SK-N-SH treated with all-trans-retinoic acid at 6 μM for 48 hours (cell line): ENCODE data around the gene TOMM20.
"Not testable (repeated sequence)": the region's sequence is repeated elsewhere in the genome, so short reads cannot be mapped to it uniquely, and the experiment has no call there.

Source experiments
- ATAC-seq: fragments of 200-7000 bp; cut with Tn5 transposase; 3 replicates; pipeline ENCODE4 v1.9.1; 2020; ENCODE audit warnings: mild to moderate bottlenecking, moderate library complexity
- BACH2 ChIP-seq: fragments of 250-450 bp; sonication (Bioruptor Pico); IDR thresholded peaks from 2 replicates; pipeline ENCODE4 v1.9.0; 2021; ENCODE audit warnings: mild to moderate bottlenecking, borderline replicate concordance
- CREB5 ChIP-seq: fragments of 250-450 bp; sonication (Bioruptor Pico); IDR thresholded peaks from 2 replicates; pipeline ENCODE4 v1.5.1; 2020; ENCODE audit warnings: low read depth, mild to moderate bottlenecking, moderate library complexity
- CSDC2 ChIP-seq: fragments of 250-450 bp; sonication (Bioruptor Pico); IDR thresholded peaks from 2 replicates; pipeline ENCODE4 v1.5.0; 2020; ENCODE audit warnings: mild to moderate bottlenecking, moderate library complexity
- ESRRG ChIP-seq: fragments of 250-450 bp; sonication (Bioruptor Pico); IDR thresholded peaks from 2 replicates; pipeline ENCODE4 v1.6.1; 2021; ENCODE audit warnings: mild to moderate bottlenecking
- GLIS3 ChIP-seq: fragments of 250-450 bp; sonication (Bioruptor Pico); IDR thresholded peaks from 2 replicates; pipeline ENCODE4 v1.5.0; 2020; ENCODE audit warnings: mild to moderate bottlenecking, moderate library complexity
- ISL1 ChIP-seq: fragments of 250-450 bp; sonication (Bioruptor Pico); IDR thresholded peaks from 2 replicates; pipeline ENCODE4 v2.1.2; 2022; ENCODE audit warnings: mild to moderate bottlenecking, moderate library complexity
- PATZ1 ChIP-seq: fragments of 250-450 bp; sonication (Bioruptor Pico); IDR thresholded peaks from 2 replicates; pipeline ENCODE4 v1.8.0; 2020; ENCODE audit warnings: mild to moderate bottlenecking, moderate library complexity, borderline replicate concordance
- POU6F1 ChIP-seq: fragments of 250-450 bp; sonication (Bioruptor Pico); IDR thresholded peaks from 2 replicates; pipeline ENCODE4 v1.8.0; 2021; ENCODE audit warnings: low read depth, mild to moderate bottlenecking, moderate library complexity, borderline replicate concordance
- PPARA ChIP-seq: fragments of 250-450 bp; sonication (Bioruptor Pico); IDR thresholded peaks from 2 replicates; pipeline ENCODE4 v1.5.0; 2020; ENCODE audit warnings: mild to moderate bottlenecking, borderline replicate concordance
- RARB ChIP-seq: fragments of 250-450 bp; sonication (Bioruptor Pico); IDR thresholded peaks from 2 replicates; pipeline ENCODE4 v1.8.0; 2021; ENCODE audit warnings: mild to moderate bottlenecking, moderate library complexity
- TCF4 ChIP-seq: fragments of 250-450 bp; sonication (Bioruptor Pico); IDR thresholded peaks from 2 replicates; pipeline ENCODE4 v1.8.0; 2021; ENCODE audit warnings: mild to moderate bottlenecking, moderate library complexity, borderline replicate concordance
- TOX ChIP-seq: fragments of 250-450 bp; sonication (Bioruptor Pico); IDR thresholded peaks from 2 replicates; pipeline ENCODE4 v1.8.0; 2021; ENCODE audit warnings: mild to moderate bottlenecking, moderate library complexity, borderline replicate concordance
- TSHZ2 ChIP-seq: fragments of 250-450 bp; sonication (Bioruptor Pico); IDR thresholded peaks from 2 replicates; pipeline ENCODE4 v1.5.0; 2020; ENCODE audit warnings: mild to moderate bottlenecking, moderate library complexity
- ZC3H10 ChIP-seq: fragments of 250-450 bp; sonication (Bioruptor Pico); IDR thresholded peaks from 2 replicates; pipeline ENCODE4 v1.5.1; 2021; ENCODE audit warnings: mild to moderate bottlenecking, moderate library complexity
- ZFP3 ChIP-seq: fragments of 250-450 bp; sonication (Bioruptor Pico); IDR thresholded peaks from 2 replicates; pipeline ENCODE4 v1.5.0; 2020; ENCODE audit warnings: mild to moderate bottlenecking, moderate library complexity
- ZNF70 ChIP-seq: fragments of 450-650 bp; formaldehyde crosslinking; IDR thresholded peaks from 2 replicates; pipeline ENCODE4 v1.5.0; 2020; ENCODE audit warnings: mild to moderate bottlenecking, moderate library complexity
- ZNF8 ChIP-seq: fragments of 450-650 bp; formaldehyde crosslinking; IDR thresholded peaks from 2 replicates; pipeline ENCODE4 v1.5.0; 2020; ENCODE audit warnings: mild to moderate bottlenecking, moderate library complexity

The TOMM20 gene

GRCh38 chr1:235087906-235088305 is 40.7 kb downstream of the TOMM20 start:
- ATAC-seq = no peak

GRCh38 chr1:235085411-235086117 is 43.1 kb downstream of the TOMM20 start:
- not testable (repeated sequence) for ATAC-seq

More at GRCh38 chr1:235087906-235088305, 40.7 kb downstream of the TOMM20 start:
- TF ChIP-seq GLIS3 (CRISPR knock-in tag) (no peak), PPARA (CRISPR knock-in tag) (no peak), RARB (no peak), POU6F1 (CRISPR knock-in tag) (no peak)

GRCh38 chr1:235080788-235081187 is 47.8 kb downstream of the TOMM20 start:
- ATAC-seq = not testable (repeated sequence)

GRCh38 chr1:235080297-235080657 is 48.4 kb downstream of the TOMM20 start:
- ATAC-seq = not testable (repeated sequence)

- no peak for TF ChIP-seq TOX (CRISPR knock-in tag)
- TF ChIP-seq ISL1 = no peak
- no peak for TF ChIP-seq ZNF8 (CRISPR knock-in tag)
- no peak for TF ChIP-seq CSDC2 (CRISPR knock-in tag)
- TF ChIP-seq PPARA (CRISPR knock-in tag) = no peak
- TF ChIP-seq POU6F1 (CRISPR knock-in tag) = no peak
- TF ChIP-seq ZC3H10 = no peak
- TF ChIP-seq ESRRG = no peak
- TF ChIP-seq GLIS3 (CRISPR knock-in tag) = no peak
- no peak for TF ChIP-seq RARB
- no peak for TF ChIP-seq CREB5
- no peak for TF ChIP-seq PATZ1
- TF ChIP-seq BACH2 (CRISPR knock-in tag) = no peak
- no peak for TF ChIP-seq ZFP3
- TF ChIP-seq TSHZ2 (CRISPR knock-in tag) = no peak
- no peak for TF ChIP-seq ZNF70
- TF ChIP-seq TCF4 (CRISPR knock-in tag) = no peak
- TF ChIP-seq, all 23 proteins: peak for 0
- ATAC-seq = no peak
Measured at GRCh38 chr1:235079443-235080296, 49.0 kb downstream of the TOMM20 start.
